GM18909 (cell line): ENCODE data around the gene NUDT8.
"Not testable (repeated sequence)": the region's sequence is repeated elsewhere in the genome, so short reads cannot be mapped to it uniquely, and the experiment has no call there.

Source experiments
- ATAC-seq: cut with Tn5 transposase; IDR thresholded peaks from one replicate; pipeline ENCODE4 v1.9.1; 2021; ENCODE audit warnings: mild to moderate bottlenecking; ENCODE audit not compliant: unreplicated experiment, poor library complexity

NUDT8 gene

DNA sequence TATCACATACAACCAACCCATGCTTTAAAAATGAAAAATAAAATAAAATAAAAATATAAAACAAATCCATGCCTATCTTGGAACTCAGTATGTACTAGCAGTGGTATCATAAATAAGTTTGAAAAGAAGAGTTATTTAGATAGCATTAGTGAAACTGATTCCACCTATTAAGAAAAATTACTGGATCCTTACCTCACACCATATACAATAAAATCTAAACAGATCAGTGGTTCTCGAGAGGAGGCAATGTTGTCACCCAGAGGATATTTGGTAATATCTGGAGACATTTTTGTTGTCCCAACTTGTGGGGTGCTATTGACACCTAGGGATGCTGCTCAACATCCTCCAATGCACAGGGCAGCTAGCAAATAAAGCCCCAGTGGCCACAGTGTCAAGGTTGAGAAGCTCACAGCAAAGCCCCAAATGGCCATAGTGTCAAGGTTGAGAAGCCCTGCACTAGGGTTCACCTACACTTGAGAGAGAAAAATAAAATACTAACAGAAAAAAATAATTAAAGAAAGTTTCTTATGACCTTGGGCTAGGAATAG lies 32.9 kb downstream of the NUDT8 start:
- no peak for ATAC-seq

DNA sequence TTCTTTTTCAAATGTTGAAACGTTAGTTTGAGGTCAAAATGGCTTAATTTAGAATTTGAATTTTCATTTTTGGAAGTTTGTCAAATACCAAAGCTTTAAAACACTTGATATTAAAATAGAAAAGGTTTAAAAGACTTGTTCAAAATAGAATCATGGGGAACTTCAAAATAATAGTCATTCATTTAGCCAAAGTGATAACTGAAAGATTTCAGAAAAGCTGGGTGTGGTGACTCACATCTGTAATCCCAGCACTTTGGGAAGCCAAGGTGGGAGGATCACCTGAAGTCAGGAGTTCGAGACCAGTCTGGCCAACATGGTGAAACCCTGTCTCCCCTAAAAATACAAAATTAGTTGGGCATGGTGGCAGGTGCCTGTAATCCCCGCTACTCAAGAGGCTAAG lies 35.3 kb downstream of the NUDT8 start:
- no peak for ATAC-seq

DNA sequence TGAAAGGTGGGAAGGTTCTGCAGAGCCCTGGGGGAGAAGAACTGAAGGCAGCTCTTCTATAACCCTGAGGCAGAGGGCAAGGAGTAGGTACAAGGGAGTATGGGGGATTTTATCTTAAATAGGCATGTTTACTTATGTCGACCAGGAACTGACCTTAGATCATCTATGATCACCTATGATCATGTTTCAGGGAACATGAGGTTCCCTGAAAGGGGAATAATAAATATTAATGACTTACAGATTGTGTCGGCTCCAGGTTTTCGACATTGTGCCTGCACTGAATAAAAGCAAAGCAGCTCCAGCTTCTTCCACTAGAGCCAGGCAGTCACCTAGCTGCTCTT lies 36.2 kb downstream of the NUDT8 start:
- no peak for ATAC-seq

DNA sequence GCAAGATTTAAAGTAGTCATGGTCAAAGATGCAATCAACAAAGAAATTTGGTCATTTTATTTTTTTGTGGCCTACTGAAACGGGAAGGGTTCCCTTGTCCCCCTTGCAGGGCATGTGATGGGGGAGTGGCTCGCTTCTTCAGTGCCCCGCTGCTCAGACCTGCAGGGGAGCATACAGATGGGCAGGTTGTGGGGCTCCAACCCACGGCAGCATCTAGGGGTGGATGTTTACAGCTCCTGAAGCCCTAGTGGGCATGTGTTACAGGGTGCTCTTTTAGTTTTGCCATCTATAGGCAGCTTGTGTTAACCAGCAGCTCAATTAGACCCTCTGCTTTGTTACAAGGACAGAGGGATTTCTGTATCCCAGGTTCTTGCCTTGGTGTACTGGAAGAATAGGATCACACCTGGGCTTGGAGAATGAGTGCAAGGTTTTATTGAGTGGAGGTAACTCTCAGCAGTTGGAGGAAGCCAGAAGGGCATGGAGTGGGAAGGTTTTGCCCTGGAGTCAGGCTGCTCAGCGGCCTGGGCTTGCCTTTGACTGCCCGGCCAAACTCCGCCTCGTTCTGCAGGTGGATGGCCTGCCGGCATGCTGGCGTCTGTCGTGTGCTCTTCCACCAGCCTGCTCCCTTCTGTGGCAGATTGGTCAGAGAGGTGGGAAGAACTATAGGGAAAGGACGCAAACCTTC lies 36.7 kb downstream of the NUDT8 start:
- no peak for ATAC-seq

DNA sequence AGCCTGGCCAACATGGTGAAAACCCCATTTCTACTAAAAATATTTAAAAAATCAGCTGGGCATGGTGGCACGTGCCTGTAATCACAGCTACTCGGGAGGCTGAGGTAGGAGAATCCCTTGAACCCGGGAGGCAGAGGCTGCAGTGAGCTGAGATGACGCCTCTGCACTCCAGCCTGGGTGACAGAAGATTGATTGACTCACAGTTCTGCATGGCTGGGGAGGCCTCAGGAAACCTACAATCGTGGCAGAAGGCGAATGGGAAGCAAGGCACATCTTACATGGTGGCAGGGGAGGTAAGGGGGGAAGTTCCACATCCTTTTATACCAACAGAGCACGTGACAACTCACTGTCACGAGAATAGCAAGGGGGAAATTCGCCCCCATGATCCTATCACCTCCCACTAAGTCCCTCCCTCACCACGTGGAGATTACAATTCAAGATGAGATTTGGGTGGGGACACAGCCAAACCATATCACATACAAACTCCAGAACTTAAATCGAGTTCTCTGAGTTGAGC lies 40.8 kb downstream of the NUDT8 start:
- ATAC-seq: not testable (repeated sequence)

DNA sequence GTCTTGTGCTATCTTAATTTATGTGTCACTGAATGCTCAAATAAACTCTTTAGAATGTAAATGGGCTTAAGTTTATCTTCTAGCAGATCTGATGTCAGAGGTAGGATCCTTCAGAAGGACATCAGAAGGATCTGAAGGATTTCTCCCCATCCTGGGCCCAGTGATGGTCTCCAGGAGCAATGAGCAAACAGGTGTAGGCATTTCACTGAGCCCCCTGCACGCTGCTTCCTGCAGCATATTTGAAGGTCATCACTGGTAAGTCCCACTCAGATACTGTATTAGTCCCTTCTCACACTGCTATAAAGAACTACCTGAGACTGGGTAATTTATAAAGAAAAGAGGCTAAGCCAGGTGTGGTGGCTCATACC lies 41.6 kb downstream of the NUDT8 start:
- peak; percentile 23 for ATAC-seq

DNA sequence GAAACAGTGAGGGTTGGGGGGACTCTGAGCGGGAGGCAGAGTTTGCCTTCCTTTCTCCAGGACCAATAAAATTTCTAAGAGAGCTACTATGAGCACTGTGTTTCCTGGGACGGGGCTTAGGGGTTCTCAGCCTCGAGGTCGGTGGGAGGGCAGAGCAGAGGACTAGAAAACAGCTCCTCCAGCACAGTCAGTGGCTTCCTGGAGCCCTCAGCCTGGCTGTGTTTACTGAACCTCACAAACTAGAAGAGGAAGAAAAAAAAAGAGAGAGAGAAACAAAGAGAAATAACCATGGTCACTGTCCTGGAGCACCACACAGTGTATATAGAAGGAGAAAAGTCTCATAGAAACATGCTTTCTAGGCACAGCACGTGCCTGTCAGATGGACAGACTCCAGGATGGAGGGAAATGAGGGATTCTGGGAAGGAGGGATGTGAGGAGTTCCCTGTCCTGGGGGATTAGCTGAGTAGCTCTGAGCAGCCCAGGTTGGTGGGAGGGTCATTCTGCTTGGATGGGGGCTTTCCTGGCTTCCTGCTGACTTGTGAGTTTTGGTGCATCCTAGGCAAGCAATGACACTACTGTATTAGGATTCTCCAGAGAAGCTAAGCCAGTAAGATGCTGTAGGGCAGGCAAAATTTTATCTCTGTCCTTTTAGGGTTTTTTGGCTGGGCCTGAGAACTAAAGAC lies 43.0 kb downstream of the NUDT8 start:
- ATAC-seq: no peak

DNA sequence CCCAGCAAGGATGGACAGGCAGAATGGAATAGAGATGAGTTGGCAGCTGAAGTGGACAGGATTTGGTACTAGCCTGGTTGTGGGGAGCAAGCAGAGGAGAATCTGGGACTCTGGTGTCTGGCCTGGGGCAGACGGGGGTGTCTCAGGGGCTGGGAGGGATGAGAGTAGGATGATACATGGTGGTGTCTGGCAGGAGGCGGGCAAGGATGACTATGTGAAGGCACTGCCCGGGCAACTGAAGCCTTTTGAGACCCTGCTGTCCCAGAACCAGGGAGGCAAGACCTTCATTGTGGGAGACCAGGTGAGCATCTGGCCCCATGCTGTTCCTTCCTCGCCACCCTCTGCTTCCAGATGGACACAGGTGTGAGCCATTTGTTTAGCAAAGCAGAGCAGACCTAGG lies 43.8 kb downstream of the NUDT8 start:
- no peak for ATAC-seq

DNA sequence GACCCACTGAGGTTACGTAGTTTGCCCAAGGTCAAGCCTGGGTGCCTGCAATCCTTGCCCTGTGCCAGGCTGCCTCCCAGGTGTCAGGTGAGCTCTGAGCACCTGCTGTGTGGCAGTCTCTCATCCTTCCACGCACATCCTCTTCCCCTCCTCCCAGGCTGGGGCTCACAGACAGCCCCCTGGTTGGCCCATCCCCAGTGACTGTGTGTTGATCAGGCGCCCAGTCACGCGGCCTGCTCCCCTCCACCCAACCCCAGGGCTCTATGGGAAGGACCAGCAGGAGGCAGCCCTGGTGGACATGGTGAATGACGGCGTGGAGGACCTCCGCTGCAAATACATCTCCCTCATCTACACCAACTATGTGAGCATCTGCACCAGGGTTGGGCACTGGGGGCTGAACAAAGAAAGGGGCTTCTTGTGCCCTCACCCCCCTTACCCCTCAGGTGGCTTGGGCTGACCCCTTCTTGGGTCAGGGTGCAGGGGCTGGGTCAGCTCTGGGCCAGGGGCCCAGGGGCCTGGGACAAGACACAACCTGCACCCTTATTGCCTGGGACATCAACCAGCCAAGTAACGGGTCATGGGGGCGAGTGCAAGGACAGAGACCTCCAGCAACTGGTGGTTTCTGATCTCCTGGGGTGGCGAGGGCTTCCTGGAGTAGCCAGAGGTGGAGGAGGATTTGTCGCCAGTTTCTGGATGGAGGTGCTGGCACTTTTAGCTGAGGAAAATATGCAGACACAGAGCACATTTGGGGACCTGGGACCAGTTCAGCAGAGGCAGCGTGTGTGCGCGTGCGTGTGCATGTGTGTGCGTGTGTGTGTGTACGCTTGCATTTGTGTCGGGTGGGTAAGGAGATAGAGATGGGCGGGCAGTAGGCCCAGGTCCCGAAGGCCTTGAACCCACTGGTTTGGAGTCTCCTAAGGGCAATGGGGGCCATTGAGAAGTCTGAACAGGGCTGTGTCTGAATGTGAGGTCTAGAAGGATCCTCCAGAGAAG lies 44.6 kb downstream of the NUDT8 start:
- no peak for ATAC-seq

DNA sequence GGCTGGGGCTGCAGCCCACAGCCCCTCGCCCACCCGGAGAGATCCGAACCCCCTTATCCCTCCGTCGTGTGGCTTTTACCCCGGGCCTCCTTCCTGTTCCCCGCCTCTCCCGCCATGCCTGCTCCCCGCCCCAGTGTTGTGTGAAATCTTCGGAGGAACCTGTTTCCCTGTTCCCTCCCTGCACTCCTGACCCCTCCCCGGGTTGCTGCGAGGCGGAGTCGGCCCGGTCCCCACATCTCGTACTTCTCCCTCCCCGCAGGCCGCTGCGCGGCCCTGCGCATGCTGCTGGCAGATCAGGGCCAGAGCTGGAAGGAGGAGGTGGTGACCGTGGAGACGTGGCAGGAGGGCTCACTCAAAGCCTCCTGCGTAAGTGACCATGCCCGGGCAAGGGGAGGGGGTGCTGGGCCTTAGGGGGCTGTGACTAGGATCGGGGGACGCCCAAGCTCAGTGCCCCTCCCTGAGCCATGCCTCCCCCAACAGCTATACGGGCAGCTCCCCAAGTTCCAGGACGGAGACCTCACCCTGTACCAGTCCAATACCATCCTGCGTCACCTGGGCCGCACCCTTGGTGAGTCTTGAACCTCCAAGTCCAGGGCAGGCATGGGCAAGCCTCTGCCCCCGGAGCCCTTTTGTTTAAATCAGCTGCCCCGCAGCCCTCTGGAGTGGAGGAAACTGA lies 45.4 kb downstream of the NUDT8 start:
- ATAC-seq: peak; percentile 1

DNA sequence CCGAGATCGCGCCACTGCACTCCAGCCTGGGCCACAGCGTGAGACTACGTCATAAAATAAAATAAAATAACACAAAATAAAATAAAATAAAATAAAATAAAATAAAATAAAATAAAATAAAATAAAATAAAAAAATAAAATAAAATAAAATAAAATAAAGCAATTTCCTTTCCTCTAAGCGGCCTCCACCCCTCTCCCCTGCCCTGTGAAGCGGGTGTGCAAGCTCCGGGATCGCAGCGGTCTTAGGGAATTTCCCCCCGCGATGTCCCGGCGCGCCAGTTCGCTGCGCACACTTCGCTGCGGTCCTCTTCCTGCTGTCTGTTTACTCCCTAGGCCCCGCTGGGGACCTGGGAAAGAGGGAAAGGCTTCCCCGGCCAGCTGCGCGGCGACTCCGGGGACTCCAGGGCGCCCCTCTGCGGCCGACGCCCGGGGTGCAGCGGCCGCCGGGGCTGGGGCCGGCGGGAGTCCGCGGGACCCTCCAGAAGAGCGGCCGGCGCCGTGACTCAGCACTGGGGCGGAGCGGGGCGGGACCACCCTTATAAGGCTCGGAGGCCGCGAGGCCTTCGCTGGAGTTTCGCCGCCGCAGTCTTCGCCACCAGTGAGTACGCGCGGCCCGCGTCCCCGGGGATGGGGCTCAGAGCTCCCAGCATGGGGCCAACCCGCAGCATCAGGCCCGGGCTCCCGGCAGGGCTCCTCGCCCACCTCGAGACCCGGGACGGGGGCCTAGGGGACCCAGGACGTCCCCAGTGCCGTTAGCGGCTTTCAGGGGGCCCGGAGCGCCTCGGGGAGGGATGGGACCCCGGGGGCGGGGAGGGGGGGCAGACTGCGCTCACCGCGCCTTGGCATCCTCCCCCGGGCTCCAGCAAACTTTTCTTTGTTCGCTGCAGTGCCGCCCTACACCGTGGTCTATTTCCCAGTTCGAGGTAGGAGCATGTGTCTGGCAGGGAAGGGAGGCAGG lies 46.2 kb downstream of the NUDT8 start, which contains the start of gene GSTP1:
GSTP1 (plus strand) TSS at position 566 of the 958 bp plus-strand sequence; CDS start at position 598, 32 bp downstream.
- ATAC-seq: peak; percentile 64

DNA sequence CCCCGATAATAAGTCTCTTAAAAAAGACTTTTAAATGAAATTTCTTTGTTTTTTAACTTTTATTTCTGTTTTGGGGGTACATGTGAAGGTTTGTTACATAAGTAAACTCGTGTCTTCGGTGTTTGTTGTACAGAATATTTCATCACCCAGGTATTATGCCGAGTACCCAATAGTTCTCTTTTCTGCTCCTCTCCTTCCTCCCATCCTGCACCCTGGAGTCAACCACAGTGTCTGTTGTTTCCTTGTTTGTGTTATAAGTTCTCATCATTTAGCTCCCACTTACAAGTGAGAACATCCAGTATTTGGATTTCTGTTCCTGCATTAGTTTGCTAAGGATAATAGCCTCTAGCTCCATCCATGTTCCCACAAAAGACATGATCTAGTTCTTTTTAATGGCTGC lies 47.7 kb downstream of the NUDT8 start:
- no peak for ATAC-seq

DNA sequence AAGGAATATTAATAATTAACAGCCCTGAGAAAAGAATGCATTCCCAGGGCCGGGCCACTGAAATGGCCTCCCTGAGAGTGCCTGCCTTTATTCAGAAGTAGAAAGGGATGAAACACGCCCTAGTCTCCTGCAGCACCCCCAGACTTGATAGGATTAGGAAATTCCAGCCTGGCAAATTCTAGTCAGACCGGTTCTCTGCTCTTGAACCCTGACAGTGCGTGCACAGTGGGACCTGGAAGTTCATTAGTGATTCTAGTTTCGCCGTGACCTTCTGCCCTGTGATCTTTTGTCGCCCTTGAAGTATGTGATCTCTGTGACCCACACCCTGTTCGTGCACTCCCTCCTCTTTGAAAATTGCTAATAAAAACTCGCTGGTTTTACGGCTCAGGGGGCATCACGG lies 48.3 kb downstream of the NUDT8 start:
- no peak for ATAC-seq

DNA sequence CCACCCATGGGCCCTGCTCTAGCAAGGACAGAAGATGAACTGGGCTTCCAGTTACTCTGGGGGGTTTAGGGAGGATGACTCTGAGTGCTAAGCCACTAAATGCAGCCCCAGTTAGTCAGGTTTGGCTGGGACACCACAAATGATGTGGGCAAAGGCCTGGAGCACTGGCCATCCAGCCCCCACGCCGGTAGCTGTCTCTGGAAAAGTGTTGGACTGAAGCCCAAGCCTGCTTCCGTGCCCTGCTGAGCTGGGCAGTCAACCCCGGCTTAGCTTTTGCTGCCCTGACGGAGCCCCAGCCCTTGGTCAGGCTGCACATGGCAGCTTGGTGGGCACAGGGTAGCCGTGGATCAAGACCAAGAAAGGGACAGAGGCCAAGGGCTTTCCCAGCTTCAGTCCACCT lies 51.8 kb downstream of the NUDT8 start:
- ATAC-seq: no peak
